Measurements from ENCODE around the gene EIF3K.
"Not testable (repeated sequence)": the region's sequence is repeated elsewhere in the genome, so short reads cannot be mapped to it uniquely, and the experiment has no call there.

Gene EIF3K

DNA sequence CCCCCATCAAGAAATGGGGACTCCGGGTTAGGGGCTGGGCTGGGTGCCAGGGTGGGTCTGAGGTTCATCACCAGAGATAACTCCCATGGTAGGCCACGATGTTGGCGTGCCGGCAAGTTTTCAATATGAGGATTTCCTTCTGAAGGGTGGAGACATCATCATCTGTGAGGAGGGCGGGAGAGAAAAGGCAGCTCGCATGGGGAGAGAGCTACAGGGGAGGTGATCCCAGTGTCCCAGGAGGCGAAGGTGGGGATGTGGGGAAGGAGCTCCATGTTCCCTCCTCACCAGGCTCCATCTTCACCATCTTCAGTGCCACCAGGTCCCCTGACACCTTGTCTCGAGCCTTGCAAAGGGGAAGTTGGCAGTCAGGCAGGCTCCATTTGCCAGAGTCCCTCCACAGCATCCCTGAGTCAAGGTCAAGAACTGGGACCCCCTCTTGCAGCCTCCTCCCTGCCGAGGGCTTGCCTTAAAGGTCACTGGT, 1.7 kb upstream of the EIF3K start:
- peak; percentile 12 for FAIRE-seq
- no peak for DNase-seq (ENCODE audit: extremely low spot score, insufficient read length, low read depth)

DNA sequence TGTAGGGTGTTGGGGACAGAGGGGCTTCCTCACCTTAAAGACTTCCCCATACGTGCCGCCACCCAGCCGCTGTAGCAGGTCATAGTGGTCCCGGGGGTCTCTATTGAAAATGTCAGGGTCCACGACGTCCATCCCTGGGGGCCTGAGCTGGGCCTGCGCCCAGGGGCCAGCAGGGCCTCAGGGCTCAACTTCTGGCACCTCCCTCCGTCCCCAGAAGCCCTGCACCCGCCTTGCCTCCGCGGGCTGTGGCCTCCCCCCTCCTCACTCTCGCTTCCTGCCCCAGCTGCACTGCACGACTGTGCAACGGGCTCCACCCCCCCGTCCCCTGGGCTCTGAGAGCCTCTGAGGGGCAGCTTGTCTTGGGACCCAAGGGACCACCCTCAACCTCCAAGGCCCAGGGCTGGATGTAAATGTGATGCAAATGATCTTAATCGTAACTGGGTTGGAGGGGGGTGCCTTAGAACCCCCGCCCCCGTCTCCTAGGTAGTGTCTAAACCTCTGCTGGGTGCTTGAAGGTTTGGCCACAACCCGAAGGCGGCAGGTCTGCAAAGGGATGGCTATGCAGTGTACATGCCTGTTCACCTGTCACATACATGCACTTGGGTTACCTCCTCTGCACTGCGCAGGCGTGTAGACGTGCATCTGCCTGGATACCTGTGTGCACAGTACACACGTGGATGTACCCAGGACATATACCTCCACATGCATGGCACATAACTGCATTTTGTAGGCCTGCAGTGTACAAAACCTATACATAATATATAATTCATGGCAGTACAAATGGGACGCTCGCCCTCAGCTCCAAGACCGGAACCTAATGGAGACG, 1.0 kb upstream of the EIF3K start, which contains the start of gene MAP4K1:
Gene MAP4K1 (minus strand): TSS at position 190 of the 826 bp plus-strand sequence. CDS start 58 bp downstream, at position 132.
- DNase-seq (ENCODE audit: extremely low spot score, insufficient read length, low read depth) (peak; percentile 69), FAIRE-seq (peak; percentile 93)

DNA sequence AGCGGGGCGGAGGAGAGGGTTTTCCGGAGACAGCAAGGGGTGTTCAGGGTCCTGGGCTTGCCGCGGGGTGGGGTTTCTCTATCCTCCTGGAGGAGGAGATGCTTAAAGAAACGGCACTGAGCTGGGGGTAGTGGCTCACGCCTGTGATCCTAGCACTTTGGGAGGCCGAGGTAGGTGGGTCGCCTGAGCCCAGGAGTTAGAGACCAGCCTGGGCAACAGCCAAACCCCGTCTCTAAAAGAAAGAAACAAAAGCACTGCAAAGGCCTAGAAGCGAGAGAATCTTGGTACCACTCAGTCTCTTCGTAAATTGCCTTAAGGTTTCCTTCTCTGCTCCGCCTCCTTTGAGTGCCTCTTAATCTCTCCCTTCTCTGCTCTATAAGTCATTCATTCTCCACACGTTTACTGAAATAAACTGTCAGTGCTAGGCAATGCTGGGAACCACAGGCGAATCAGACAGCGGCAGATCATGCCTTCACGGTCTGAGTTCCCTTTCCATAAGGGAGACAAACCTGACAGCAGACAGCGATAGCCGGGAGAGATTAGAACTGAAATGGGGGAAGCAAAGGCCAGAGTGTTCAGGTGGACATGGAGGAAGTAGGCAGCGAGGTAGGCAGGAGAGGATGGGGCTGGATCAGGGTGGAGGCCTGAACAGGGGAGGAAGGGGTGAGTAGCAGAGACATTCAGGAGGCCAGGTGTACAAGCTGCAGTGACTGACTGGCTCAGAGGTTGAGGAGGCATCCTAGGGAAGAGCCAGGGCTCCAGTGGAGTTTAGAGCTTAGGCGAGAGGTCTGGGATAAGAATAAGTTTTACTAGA, 580 bp downstream of the EIF3K start:
- no peak for FAIRE-seq
- DNase-seq (ENCODE audit: extremely low spot score, insufficient read length, low read depth), result no peak

DNA sequence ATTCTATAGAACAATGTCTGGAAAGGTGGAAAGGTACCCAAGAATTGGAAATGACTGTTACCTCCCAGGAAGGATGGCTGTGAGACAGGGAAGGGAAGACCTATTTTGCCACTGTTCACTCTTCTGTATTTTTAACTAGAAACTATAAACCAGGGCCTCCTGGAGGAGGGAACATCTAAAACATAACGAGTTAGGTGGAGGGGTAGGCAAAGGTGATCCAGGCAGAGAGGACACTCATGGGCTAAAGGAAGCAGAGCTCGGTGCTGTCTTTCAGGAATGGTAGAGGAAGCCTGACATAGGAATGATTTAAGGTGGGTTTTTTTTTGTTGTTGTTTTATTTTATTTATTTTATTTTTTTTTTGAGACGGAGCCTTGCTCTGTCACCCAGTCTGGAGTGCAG, 5.8 kb downstream of the EIF3K start:
- DNase-seq (ENCODE audit: extremely low spot score, insufficient read length, low read depth) (no peak), FAIRE-seq (no peak)

DNA sequence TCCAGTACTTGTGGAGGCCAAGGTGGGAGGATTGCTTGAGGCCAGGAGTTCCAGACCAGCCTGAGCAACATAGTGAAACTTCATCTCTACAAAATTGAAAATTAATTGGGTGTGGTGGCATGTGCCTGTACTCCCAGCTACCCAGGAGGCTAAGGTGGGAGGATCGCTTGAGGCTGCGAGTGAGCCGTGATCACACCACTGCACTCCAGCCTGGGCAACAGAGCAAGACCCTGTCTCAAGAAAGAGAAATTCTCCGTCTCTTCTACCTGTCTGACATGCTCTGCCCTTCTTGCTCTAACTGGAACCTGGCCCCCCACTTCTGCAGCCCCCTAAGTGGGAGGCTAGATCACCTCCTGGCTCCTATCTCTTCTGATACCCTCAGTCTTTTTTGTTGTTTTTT, 7.4 kb downstream of the EIF3K start:
- FAIRE-seq, result no peak
- no peak for DNase-seq (ENCODE audit: extremely low spot score, insufficient read length, low read depth)

DNA sequence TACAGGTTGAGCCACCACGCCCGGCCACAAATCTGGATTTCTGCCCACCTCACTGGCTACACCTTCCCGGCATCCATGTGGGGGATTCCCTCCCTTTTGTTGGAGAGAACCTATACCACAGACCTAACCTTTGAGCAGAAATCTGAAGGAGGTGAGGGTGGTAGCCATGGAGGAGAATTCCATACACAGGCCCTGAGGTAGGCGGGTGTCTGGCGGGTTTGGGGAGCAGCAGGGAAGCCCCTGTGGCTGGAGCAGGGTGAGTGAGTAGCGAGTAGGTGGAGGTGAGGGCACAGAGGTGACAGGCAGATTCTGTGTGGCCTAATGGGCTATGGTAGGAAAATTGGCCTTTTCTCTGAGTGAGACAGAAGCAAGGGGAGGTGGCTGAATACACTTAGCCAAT, 10.6 kb downstream of the EIF3K start:
- FAIRE-seq (no peak), DNase-seq (ENCODE audit: extremely low spot score, insufficient read length, low read depth) (no peak)

DNA sequence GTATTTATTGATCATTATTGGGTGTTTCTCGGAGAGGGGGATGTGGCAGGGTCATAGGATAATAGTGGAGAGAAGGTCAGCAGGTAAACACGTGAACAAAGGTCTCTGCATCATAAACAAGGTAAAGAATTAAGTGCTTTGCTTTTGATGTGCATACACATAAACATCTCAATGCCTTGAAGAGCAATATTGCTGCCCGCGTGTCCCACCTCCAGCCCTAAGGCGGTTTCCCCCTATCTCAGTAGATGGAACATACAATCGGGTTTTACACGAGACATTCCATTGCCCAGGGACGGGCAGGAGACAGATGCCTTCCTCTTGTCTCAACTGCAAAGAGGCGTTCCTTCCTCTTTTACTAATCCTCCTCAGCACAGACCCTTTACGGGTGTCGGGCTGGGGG, 12.3 kb downstream of the EIF3K start:
- not testable (repeated sequence) for FAIRE-seq

DNA sequence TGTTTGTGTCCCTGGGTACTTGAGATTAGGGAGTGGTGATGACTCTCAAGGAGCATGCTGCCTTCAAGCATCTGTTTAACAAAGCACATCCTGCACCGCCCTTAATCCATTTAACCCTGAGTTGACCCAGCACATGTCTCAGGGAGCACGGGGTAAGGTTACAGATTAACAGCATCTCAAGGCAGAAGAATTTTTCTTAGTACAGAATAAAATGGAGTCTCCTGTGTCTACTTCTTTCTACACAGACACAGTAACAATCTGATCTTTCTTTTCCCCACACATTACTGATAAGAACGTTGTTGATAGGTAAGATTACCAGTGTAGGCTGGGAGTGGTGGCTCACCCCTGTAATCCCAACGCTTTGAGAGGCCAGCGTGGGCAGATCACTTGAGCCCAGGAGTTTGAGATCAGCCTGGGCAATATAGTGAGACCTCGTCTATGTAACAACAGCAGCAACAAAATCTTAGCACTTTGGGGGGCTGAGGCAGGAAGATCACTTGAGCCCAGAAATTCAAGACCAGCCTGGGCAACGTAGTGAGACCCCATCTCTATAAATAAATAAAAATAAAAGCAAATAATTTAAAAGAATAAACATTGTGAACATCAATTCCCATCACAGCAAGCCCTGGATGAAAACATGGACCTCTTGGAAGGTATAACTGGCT, 13.0 kb downstream of the EIF3K start:
- not testable (repeated sequence) for FAIRE-seq; DNase-seq (ENCODE audit: extremely low spot score, insufficient read length, low read depth)

More for the DNA sequence above, 12.3 kb downstream of the EIF3K start:
- not testable (repeated sequence) for DNase-seq (ENCODE audit: extremely low spot score, insufficient read length, low read depth)

DNA sequence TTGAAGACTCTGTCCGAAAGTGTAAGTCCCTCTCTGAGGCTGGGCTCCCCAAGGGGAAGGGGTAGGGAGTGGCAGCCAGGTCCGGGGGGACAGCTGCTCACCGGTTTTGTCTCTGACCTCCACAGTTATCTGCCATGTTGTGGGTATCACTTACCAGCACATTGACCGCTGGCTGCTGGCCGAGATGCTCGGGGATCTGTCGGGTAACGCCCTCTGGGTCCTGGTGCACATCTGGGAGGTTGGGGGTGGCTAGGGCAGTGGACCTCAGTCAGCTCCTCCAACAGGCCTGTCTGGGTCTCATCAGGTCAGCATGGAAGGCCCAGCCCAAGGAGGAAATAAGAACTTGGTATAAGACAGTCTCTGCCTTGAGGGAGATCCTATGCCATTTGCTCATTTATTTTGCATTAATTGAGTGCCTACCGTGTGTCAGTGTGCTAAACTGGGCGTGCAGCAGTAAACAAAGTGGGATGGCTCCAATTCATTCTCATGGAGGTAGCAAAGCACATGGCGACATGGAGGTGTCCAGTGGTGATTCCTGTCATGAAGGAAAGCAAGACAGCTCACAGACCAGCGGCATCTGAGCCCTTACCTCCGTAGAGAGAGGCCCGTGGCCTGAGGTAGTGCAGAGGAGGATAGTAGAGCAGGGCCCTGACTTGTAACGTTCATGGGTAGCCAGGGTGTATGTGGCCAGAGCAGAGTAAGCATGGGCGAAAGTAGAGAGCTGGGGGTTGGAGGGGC, 13.7 kb downstream of the EIF3K start:
- FAIRE-seq, result no peak
- DNase-seq (ENCODE audit: extremely low spot score, insufficient read length, low read depth), result no peak

DNA sequence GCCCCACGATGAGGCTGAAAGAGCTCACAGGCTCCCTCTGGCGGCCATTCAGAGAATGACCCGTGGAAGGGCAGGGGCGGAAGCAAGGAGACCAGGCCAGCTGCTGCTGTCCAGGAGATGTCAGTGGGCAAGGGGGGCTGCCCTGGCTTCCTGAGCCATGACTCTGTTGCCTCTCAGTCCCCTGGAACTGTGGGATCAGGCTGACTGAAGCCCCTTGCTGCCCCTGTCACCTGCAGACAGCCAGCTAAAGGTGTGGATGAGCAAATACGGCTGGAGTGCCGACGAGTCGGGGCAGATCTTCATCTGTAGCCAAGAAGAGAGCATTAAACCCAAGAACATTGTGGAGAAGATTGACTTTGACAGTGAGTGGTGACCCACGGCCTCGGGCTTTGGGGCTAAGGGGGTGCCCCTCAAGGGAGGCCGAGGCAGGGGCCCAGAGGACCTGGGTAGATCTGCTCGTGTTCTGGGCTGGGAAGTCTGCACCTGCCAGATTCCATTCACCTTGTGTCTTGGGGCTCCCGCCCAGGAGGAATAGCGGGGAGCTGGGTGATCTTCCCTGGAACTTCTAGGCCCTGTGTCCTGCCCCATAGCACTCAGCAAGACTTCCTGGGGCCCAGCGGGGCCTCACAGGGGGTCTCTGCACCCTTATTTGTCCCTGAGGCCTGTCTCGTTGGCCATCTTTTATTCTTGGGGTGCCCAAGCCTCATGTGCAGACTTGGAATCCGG, 15.9 kb downstream of the EIF3K start:
- DNase-seq (ENCODE audit: extremely low spot score, insufficient read length, low read depth) (peak; percentile 58), FAIRE-seq (peak; percentile 75)

DNA sequence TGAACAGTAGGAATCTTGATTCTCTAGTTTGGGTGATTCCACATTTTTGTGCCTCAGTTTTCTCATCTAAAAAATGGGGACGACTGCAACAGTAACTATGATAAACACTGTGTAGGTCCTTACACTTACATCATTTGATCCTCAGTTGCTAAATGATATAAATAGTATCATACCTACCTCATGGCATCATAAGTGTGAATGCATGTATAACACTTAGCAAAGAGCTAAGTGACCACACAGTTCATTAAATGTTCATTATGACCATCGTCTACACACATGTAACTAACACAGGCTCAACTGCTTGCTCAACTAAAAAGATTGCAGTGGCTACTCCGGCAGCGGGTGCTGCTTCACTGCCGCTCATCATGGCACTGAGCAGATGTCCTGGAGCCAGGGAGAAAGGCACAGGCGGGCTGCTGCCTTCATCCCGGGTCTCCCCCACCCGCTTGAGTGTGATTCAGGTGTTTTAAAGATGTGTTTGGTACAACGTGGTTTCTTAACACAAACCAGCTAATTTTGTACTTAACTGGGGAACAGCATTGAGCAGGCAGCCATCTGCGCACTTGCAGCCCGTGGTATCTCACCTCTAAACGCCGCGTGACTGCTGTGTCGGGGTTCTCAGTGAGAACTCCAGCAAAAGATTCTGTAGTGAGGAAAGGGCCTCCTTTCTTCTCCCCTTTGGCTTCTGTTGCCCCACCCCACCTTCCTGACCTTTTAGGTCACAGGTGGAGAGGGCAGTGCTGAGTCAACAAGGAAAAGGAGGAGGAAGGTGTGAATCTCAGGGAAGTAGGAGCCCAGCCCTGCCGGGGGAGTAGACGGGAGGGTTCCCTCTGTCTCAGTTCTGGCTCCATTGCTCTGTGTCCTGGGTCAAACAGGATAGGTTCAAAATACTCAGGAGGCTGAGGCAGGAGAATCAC, 16.8 kb downstream of the EIF3K start:
- FAIRE-seq (no peak), DNase-seq (ENCODE audit: extremely low spot score, insufficient read length, low read depth) (no peak)

DNA sequence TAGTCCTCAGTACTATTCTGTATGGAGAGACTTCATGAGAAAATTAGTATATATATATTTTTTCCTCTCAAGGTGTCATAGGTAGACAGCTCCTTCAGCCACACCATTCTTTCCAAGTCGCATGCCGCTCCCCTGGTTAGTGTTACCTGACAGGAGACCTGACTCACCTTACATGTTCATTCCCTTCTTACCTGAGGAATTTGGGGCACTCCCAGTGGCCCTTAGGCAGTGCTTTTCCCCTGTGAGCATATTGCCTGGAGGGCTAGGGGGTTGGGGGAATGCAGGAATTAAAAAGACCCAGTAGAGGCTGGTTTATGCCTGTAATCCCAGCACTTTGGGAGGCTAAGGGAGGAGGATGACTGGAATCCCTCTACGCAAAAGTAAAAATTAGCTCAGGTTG, 19.5 kb downstream of the EIF3K start:
- DNase-seq (ENCODE audit: extremely low spot score, insufficient read length, low read depth), result no peak
- FAIRE-seq, result no peak

DNA sequence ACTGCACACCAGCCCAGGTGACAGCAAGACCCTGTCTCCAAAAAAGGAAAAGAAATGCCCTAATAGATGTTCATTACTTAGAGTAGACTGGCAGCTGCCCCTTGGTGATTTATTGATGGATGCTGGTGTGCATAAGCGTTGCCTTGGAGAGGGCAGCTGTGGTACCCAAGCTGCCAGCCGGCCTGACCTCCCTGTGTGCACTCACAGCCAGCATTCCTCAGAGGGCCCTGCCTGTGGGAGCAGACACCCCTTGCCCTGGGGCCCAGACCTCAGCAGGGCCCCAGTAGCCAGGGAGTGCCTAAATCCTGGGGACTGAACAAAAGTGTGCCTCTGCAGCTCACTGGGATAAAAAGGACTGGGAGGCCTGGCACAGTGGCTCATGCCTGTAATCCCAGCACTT, 20.7 kb downstream of the EIF3K start:
- no peak for FAIRE-seq
- no peak for DNase-seq (ENCODE audit: extremely low spot score, insufficient read length, low read depth)

DNA sequence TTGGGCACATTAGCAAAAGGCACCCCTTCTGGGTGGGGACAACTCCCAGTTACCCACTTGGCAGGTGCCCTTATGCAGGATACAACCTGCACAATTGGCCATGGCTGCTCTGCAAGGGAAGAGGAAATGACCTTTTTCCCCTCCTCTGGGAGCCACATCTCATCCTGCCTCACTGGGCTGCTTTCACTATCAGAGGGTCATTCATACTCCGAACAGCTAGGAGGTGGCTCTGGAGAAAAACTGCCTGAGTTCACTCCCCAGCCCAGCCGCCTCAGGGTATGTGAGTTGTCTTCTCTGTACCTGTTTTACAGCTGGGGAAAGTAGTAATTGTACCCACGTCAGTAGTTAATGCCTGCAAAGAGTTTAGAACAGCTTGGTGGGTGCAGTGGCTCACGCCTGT, 21.4 kb downstream of the EIF3K start:
- DNase-seq (ENCODE audit: extremely low spot score, insufficient read length, low read depth), result no peak
- FAIRE-seq, result no peak

DNA sequence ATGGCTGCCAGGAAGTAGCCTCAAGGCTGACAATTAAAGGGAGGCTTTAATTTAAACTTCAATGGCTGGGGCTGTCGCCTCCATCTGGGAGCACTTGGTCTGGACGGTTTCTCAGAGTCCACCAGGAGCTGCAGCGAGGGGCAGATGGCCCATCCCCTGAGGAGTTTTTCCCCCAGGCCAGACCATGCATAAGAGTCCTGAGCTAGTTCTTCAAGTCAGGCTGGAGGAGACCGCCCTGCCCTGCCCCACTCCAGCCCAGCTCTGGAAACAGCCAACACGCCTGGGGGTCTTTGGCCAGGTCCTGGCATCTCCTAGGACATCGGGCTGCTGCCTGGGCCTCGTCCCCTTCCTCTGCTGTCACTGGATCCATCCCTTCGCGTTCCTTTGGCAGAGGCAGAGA, 23.2 kb downstream of the EIF3K start:
- DNase-seq (ENCODE audit: extremely low spot score, insufficient read length, low read depth) (no peak), FAIRE-seq (no peak)

DNA sequence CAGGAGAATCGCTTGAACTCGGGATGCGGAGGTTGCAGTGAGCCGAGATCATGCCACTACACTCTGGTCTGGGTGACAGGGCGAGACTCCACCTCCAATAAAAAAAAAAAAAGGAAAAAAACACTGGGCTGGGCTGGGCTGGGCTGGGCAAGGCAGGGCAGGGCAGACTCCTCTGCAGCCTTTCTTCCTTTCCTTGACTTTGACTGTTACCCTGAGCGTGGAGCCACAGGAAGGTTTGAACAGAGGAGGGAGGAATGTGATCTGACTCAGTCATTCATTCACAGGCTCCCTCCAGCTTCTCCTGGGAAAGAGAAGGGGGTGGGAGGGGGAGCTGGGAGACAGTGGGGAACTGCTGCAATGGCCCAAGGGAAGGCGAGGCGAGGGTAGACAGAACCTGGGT, 25.7 kb downstream of the EIF3K start:
- DNase-seq (ENCODE audit: extremely low spot score, insufficient read length, low read depth), result no peak
- no peak for FAIRE-seq

DNA sequence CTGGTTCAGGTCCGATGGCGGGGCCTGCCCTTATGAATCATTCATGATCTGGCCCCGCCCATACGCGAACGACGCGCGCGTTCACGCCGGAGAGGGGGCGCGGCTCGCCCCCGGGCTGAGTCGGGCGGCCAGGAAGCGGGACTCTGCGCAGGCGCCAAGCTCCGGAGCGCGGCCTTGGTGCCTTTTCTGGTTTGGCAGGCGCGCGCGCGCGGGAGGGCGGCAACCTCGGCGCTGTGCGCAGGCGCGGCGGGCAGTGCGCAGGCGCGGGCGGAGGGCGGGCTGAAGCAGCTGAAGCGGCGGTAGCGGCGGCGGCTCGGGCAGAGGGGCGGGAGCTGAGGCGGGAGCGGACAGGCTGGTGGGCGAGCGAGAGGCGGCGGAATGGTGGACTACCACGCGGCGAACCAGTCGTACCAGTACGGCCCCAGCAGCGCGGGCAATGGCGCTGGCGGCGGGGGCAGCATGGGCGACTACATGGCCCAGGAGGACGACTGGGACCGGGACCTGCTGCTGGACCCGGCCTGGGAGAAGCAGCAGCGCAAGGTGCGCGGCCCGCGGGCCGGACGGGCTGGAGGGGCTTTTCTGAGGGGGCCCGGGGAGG, 28.5 kb downstream of the EIF3K start, which contains the start of gene ACTN4:
Gene ACTN4 (plus strand): TSS at position 282 of the 598 bp plus-strand sequence. CDS start 97 bp downstream, at position 379.
- DNase-seq (ENCODE audit: extremely low spot score, insufficient read length, low read depth) (peak; percentile 97), FAIRE-seq (peak; percentile 97)

Measured in GM18507 (cell line).